HG03457 (cell line): Measurements from ENCODE around the gene NACA.

Experiments used
- ATAC-seq: cut with Tn5 transposase; IDR thresholded peaks from one replicate; pipeline ENCODE4 v1.9.1; 2021; ENCODE audit warnings: moderate number of reproducible peaks; ENCODE audit not compliant: unreplicated experiment

The NACA gene

GRCh38 chr12:56694161-56694560 lies 30.9 kb downstream of the NACA start:
- ATAC-seq, result no peak

DNA sequence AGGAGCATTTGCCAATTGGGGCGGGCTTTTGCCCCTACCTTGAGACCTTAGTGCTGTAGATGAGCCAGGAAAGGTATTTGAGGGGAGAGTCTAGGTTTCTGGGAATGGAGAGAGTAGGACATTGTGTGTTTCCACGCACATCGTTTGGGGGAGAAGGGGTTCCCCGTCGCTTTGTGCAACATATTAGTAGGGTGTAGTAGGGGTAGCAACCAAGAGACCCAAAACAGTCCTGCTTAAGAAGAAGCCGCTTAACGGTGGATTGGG lies 36.3 kb downstream of the NACA start:
- ATAC-seq, result no peak

DNA sequence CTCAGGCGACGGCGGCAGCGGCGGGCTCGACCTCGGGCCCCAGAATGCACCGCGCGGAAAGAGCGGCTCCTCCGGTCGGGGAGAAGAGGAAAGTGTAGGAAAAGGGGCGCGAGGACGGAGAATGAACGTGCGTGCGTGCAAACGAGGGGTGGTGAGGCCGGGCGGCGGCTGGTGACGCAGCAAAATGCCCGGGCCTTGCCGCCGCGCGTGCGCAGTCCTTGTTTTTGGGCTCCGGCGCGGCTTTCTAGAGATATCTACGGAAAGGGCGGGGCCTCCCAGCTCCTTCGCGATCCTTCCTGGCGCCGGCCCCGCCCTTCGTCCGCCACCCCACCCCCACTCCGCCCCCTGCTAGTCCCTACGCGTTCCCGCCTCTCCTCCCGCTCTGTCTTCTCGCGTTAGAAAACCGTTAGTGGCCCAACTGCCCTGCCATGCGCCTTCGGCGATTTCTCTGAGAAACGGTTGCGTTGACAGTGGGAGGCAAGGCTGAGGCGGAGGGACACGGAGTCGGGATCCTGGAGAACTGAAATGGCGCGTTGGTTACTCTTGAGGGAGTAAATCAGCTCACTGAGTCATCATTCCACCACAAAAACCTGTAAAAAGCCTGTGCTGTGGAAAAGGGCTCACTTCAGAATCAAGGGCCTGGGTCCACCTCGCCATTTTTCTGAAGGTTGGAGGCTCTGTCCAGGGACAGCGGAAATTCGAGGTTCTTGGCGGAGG lies 36.8 kb downstream of the NACA start, which contains the start of gene PTGES3:
Gene PTGES3, minus strand, starts transcription at position 156 of the 717 bp plus-strand sequence. CDS start 285 bp downstream, outside the sequence.
- peak; percentile 53 for ATAC-seq

- no peak for ATAC-seq
Observed at GRCh38 chr12:56687223-56688128, 37.6 kb downstream of the NACA start.

GRCh38 chr12:56684745-56685359 lies 40.2 kb downstream of the NACA start:
- no peak for ATAC-seq

DNA sequence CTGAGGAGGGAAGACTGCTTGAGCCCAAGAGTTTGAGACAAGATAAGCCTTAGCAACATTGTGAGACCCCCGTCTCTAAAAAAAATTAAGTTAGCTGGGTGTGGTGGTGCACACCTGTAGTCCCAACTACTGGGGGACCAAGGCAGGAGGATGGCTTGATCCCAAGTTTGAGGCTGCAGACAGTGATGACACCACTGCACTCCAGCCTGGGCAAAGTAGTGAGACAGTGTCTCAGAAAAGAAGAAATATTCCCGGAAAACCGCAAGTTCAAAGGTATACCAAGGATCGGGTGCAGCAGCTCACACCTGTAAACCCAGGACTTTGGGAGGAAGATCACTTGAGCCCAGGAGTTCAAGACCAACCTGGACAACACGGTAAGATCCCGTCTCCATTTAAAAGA lies 42.8 kb downstream of the NACA start:
- no peak for ATAC-seq

- ATAC-seq, result no peak
Observed at GRCh38 chr12:56679883-56680575, 45.1 kb downstream of the NACA start.

DNA sequence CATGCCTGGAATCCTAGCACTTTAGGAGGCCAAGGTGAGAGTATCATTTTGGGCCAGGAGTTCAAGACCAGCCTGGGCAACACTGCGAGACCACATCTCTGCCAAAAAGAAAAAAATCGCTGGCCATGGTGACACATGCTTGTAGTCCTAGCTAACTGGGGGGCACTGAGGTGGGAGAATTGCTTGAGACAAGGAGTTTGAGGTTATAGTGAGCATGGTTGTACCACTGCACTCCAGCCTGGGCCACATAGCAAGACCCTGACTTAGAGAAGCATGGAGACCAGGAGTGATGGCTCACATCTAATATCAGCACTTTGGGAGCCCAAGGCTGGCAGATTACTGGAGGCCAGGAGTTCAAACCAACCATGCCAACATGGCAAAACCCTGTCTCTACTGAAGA lies 46.2 kb downstream of the NACA start:
- no peak for ATAC-seq

DNA sequence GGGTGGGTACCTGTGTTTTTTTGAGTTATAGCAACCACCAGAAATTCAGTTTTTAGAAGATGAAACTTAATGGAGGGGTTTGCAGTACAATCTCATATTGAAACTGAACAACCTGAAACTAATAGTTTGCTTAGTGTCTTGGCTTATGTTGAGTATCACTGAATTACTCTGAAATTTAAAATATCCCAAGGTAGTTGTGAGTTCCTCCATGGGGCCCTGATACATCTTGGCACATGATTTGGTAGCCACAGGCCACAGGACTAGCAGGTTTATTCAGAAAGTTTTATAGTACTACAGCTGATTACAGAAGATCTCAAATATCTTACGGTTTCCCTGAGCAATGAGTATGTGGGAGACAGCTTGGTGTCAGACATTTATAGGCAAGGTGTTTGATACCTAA lies 47.4 kb downstream of the NACA start:
- ATAC-seq, result no peak

DNA sequence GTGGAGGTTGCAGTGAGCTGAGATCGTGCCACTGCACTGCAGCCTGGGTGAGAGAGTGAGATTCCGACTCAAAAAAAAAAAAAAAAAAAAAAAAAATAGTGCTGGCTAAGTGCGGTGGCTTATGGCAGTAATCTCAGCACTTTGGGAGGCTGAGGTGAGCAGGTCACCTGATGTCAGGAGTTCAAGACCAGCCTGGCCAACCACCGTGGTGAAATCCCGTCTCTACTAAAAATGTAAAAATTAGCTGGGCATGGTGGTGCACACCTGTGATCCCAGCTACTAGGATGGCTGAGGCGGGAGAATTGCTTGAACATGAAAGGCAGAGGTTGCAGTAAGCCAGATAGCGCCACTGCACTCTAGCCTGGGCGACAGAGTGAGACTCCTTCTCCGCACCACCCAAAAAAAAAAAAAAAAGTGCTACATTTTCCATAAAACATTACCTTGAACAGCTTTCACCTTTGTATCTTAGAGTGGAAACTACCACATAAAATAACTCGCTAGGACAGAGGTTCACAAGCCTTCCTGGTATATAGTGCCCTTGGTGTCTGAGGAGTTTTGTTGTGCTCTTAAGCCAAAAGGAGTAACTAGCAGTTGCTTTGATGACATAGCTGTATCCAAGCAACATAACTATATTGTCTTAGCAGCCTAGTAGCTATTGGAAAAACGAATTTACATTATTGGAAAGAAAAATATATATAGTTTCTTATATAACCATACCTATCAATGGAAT lies 48.1 kb downstream of the NACA start:
- no peak for ATAC-seq

- no peak for ATAC-seq
Observed at GRCh38 chr12:56671608-56672007, 53.5 kb downstream of the NACA start.

DNA sequence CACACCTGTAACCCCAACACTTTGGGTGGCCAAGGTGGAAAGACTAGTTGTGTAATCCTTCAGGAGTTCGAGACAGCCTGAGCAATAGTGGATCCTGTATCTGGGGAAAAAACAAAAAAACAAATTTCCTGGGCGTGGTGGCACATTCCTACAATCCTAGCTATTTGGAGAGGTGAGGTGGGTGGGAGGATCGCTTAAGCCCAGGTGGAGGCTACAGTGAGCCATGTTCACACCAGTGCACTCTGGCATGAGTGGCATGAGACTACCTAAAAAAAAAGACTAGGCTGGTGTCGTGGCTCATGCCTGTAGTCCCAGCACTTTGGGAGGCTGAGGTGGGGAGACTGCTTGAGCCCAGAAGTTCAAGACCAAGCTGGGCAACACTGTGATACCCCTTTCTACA lies 54.3 kb downstream of the NACA start:
- no peak for ATAC-seq

GRCh38 chr12:56668197-56668457 lies 57.0 kb downstream of the NACA start:
- no peak for ATAC-seq
